Measurements from ENCODE around the gene BORCS8.

BORCS8 gene

DNA sequence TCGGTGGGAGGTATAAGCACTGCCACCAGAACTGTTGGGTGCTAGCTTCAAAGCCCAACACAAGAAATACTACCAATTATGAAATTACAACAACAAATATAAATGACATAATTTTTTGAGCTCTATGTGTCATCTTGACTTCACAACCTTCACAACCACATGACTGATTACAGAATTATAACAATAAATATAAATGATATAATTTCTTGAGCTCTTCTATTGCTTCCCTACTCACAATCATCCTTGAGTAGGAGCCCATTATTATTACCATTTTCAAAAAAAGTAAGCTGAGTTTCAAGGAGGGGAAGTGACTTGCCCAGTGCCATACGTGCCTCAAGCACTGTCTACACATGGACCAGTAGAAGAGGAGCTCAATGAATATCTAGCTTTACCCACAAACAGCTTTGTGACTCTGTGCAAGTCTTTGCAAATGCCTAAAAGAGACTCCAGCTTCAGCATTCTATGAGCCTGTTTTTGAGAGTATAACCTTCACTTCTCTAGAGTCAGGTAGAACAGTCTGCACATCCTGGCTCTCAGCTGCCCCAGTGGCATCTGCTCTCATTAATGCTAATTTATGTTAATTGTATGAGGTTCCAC is 42.4 kb upstream of the BORCS8 start:
- TF ChIP-seq ZNF70 (CRISPR knock-in tag; IDR thresholded peaks at IDR 0.05) (no peak), ESRRG (CRISPR knock-in tag; IDR thresholded peaks at IDR 0.05) (no peak), ISL1 (CRISPR knock-in tag; IDR thresholded peaks at IDR 0.05) (no peak), CSRNP3 (CRISPR knock-in tag; IDR thresholded peaks at IDR 0.05) (no peak), TSHZ2 (CRISPR knock-in tag; IDR thresholded peaks at IDR 0.05) (no peak), GLIS3 (CRISPR knock-in tag; IDR thresholded peaks at IDR 0.05) (no peak), PPARA (CRISPR knock-in tag; IDR thresholded peaks at IDR 0.05; ENCODE audit: borderline replicate concordance) (no peak), ZC3H10 (CRISPR knock-in tag; IDR thresholded peaks at IDR 0.05) (no peak), CSDC2 (CRISPR knock-in tag; IDR thresholded peaks at IDR 0.05) (no peak), OSR1 (CRISPR knock-in tag; IDR thresholded peaks at IDR 0.05) (no peak), TCF4 (CRISPR knock-in tag; IDR thresholded peaks at IDR 0.05; ENCODE audit: borderline replicate concordance) (no peak), RARB (CRISPR knock-in tag; IDR thresholded peaks at IDR 0.05) (no peak), ZFP30 (CRISPR knock-in tag; IDR thresholded peaks at IDR 0.05) (no peak)
- TF ChIP-seq, protein P1, sequence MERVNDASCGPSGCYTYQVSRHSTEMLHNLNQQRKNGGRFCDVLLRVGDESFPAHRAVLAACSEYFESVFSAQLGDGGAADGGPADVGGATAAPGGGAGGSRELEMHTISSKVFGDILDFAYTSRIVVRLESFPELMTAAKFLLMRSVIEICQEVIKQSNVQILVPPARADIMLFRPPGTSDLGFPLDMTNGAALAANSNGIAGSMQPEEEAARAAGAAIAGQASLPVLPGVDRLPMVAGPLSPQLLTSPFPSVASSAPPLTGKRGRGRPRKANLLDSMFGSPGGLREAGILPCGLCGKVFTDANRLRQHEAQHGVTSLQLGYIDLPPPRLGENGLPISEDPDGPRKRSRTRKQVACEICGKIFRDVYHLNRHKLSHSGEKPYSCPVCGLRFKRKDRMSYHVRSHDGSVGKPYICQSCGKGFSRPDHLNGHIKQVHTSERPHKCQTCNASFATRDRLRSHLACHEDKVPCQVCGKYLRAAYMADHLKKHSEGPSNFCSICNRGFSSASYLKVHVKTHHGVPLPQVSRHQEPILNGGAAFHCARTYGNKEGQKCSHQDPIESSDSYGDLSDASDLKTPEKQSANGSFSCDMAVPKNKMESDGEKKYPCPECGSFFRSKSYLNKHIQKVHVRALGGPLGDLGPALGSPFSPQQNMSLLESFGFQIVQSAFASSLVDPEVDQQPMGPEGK (CRISPR knock-in tag; IDR thresholded peaks at IDR 0.05; ENCODE audit: borderline replicate concordance) = no peak
- no peak for ATAC-seq

- no peak for ATAC-seq
- no peak for TF ChIP-seq TCF4 (CRISPR knock-in tag; IDR thresholded peaks at IDR 0.05; ENCODE audit: borderline replicate concordance)
- no peak for TF ChIP-seq TSHZ2 (CRISPR knock-in tag; IDR thresholded peaks at IDR 0.05)
- TF ChIP-seq ZNF70 (CRISPR knock-in tag; IDR thresholded peaks at IDR 0.05) = no peak
- TF ChIP-seq, protein P2, sequence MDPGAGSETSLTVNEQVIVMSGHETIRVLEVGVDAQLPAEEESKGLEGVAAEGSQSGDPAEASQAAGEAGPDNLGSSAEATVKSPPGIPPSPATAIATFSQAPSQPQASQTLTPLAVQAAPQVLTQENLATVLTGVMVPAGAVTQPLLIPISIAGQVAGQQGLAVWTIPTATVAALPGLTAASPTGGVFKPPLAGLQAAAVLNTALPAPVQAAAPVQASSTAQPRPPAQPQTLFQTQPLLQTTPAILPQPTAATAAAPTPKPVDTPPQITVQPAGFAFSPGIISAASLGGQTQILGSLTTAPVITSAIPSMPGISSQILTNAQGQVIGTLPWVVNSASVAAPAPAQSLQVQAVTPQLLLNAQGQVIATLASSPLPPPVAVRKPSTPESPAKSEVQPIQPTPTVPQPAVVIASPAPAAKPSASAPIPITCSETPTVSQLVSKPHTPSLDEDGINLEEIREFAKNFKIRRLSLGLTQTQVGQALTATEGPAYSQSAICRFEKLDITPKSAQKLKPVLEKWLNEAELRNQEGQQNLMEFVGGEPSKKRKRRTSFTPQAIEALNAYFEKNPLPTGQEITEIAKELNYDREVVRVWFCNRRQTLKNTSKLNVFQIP (CRISPR knock-in tag; IDR thresholded peaks at IDR 0.05; ENCODE audit: borderline replicate concordance, low read depth) = no peak
- no peak for TF ChIP-seq GLIS3 (CRISPR knock-in tag; IDR thresholded peaks at IDR 0.05)
- no peak for TF ChIP-seq CSDC2 (CRISPR knock-in tag; IDR thresholded peaks at IDR 0.05)
- TF ChIP-seq ESRRG (CRISPR knock-in tag; IDR thresholded peaks at IDR 0.05) = no peak
- TF ChIP-seq CSRNP3 (CRISPR knock-in tag; IDR thresholded peaks at IDR 0.05) = no peak
- no peak for TF ChIP-seq RARB (CRISPR knock-in tag; IDR thresholded peaks at IDR 0.05)
- no peak for TF ChIP-seq PPARA (CRISPR knock-in tag; IDR thresholded peaks at IDR 0.05; ENCODE audit: borderline replicate concordance)
- no peak for TF ChIP-seq ARNTL (CRISPR knock-in tag; IDR thresholded peaks at IDR 0.05; ENCODE audit: borderline replicate concordance, low read depth)
- no peak for TF ChIP-seq BACH2 (CRISPR knock-in tag; IDR thresholded peaks at IDR 0.05; ENCODE audit: borderline replicate concordance)
Measured at GRCh38 chr19:19232261-19232721, 40.3 kb upstream of the BORCS8 start.
